GM12864 (cell line): Measurements from ENCODE around the gene TNFRSF1A.

Experiments used
- DNase-seq: peaks from one replicate; pipeline ENCODE4 v3.0.0-alpha.2; 2011; ENCODE audit warnings: low read depth
- H3K4me3 ChIP-seq: 2 replicates; pipeline ENCODE4 v1.5.1; 2011; ENCODE audit warnings: mild to moderate bottlenecking, low read depth, low read length, control low read depth
- CTCF ChIP-seq: IDR thresholded peaks from 2 replicates; pipeline ENCODE4 v1.5.1; 2011; ENCODE audit warnings: low read depth, mild to moderate bottlenecking, moderate library complexity, low read length, control low read depth, inconsistent platforms; ENCODE audit errors: missing control alignments

TNFRSF1A gene

GRCh38 chr12:6284273-6284672, 57.6 kb downstream of the TNFRSF1A start:
- H3K4me3 ChIP-seq: no peak overlapping the region
- DNase-seq: no peak
- TF ChIP-seq CTCF: no peak

GRCh38 chr12:6282453-6282840, 59.4 kb downstream of the TNFRSF1A start:
- no peak for TF ChIP-seq CTCF
- no peak overlapping the region for H3K4me3 ChIP-seq
- no peak for DNase-seq

- H3K4me3 ChIP-seq: no peak overlapping the region
- no peak for DNase-seq
- no peak for TF ChIP-seq CTCF
These were observed 60.6 kb downstream of the TNFRSF1A start for GRCh38 chr12:6281081-6281809.

- H3K4me3 ChIP-seq: no peak overlapping the region
- no peak for DNase-seq
- no peak for TF ChIP-seq CTCF
These were observed 61.2 kb downstream of the TNFRSF1A start for GRCh38 chr12:6280672-6281071.

- TF ChIP-seq CTCF: no peak
- DNase-seq: no peak
- no peak overlapping the region for H3K4me3 ChIP-seq
These were observed 61.8 kb downstream of the TNFRSF1A start for GRCh38 chr12:6280053-6280469.

- H3K4me3 ChIP-seq: no peak overlapping the region
- no peak for DNase-seq
- no peak for TF ChIP-seq CTCF
These were observed 62.2 kb downstream of the TNFRSF1A start for GRCh38 chr12:6279631-6280030.

GRCh38 chr12:6279256-6279628, 62.6 kb downstream of the TNFRSF1A start:
- no peak overlapping the region for H3K4me3 ChIP-seq
- DNase-seq: no peak
- TF ChIP-seq CTCF: no peak
